Aorta (tissue), 5 donors: ENCODE data around the gene MBOAT7. TPM values are rescaled to one million over a fixed set of nuclear protein-coding genes. Genes with fewer than 3 reads are reported as not detected.

Experiments used
- ATAC-seq: fragments of 200-7000 bp; cut with Tn5 transposase; one replicate; pipeline ENCODE4 v1.9.1; 2022; ENCODE audit warnings: moderate library complexity; ENCODE audit not compliant: low FRiP score
- DNase-seq, 2 donors: peaks; one replicate each; pipeline ENCODE4 v3.0.0-alpha.2; 2020
- H3K27ac ChIP-seq, 2 donors: one replicate each; pipeline ENCODE4 v1.5.1; 2013; ENCODE audit warnings: low read length in 2 of 2, mild to moderate bottlenecking in 2 of 2, moderate library complexity in 2 of 2, control low read depth in 1 of 2, inconsistent platforms in 1 of 2, low read depth in 1 of 2
- H3K27me3 ChIP-seq, 2 donors: one replicate each; pipeline ENCODE4 v1.6.1; 2013; ENCODE audit warnings: control low read depth in 1 of 2, low read length in 1 of 2, mild to moderate bottlenecking in 1 of 2, moderate library complexity in 1 of 2; ENCODE audit not compliant: insufficient read depth in 2 of 2, control insufficient read depth in 1 of 2
- H3K36me3 ChIP-seq, 2 donors: one replicate each; pipeline ENCODE4 v1.6.1; 2013; ENCODE audit warnings: control low read depth in 1 of 2, low read length in 1 of 2, mild to moderate bottlenecking in 1 of 2; ENCODE audit not compliant: insufficient read depth in 2 of 2, control insufficient read depth in 1 of 2
- H3K4me1 ChIP-seq, 2 donors: one replicate each; pipeline ENCODE4 v1.6.1; 2013; ENCODE audit warnings: low read length in 2 of 2, control low read depth in 1 of 2, mild to moderate bottlenecking in 1 of 2, moderate library complexity in 1 of 2; ENCODE audit not compliant: insufficient read depth in 2 of 2, control insufficient read depth in 1 of 2
- H3K4me3 ChIP-seq, 2 donors: one replicate each; pipeline ENCODE4 v1.5.1; 2013; ENCODE audit warnings: low read length in 2 of 2, control low read depth in 1 of 2, mild to moderate bottlenecking in 1 of 2
- H3K9me3 ChIP-seq: one replicate; pipeline ENCODE4 v1.6.1; 2013; ENCODE audit warnings: mild to moderate bottlenecking, low read length; ENCODE audit not compliant: control insufficient read depth
- WGBS, 2 donors: extraction: QIAGEN DNeasy Blood & Tissue Kit; methylation state at CpG; one replicate each; pipeline ENCODE4 v1.1.7; 2013; 5-methylcytosine and 5-hydroxymethylcytosine counted together
- intact Hi-C, 2 donors: fragments of 100-400 bp; cut with DNase I; formaldehyde crosslinking; loops; one replicate each; pipeline versions ENCODE4 v1.14.2 to v1.15.0; 2022
- polyA plus RNA-seq, 2 donors: library from polyadenylated mRNA; stranded (reverse); fragments of 200-250 nt; gene quantifications; one replicate each; pipeline ENCODE4 v1.2.3, GENCODE V29; 2013
- total RNA-seq, 2 donors: library from RNA; stranded (reverse); fragmentation: NEBNext Ultra II Directional; extraction: Animal tissue kit (Norgen Biotek cat#: 25700); gene quantifications; one replicate each; pipeline ENCODE4 v1.2.1, GENCODE V29; 2021
- donor health status: healthy with polysubstance abuse.
- donor health status: Bipolar disorder and iron deficiency.
- donor health status: DM: no; HTN: no; CAD: no.
- donor health status: DM: no; HTN: no; CAD: no.
- donor health status: DM: yes; HTN: yes; CAD: no.

The MBOAT7 gene
- total and polyA plus RNA-seq, 4 donors = 11.9 to 40.7 (median 26.7) TPM

- Histone ChIP-seq H3K27me3 (no peaks in the 10 kb centered on the region), H3K4me1 (no peaks in the 10 kb centered on the region), H3K9me3 (no peaks in the 10 kb centered on the region), H3K27ac (no peak overlapping the region), H3K36me3 (peaks cover 0 to 28% of the 10 kb centered on the region in 2 donors), H3K4me3 (no peak overlapping the region)
- ATAC-seq = no peak
- DNase-seq = no peak
- WGBS, 2 donors = 91 to 92% methylated on average over 42 to 44 of the region's 44 CpGs
- intact Hi-C loops = no loop called here
These were observed 61.5 kb downstream of the MBOAT7 start for GRCh38 chr19:54127688-54128440.

- intact Hi-C loops = no loop called here
- Histone ChIP-seq H3K9me3 (no peaks in the 10 kb centered on the region), H3K27ac (no peak overlapping the region), H3K4me3 (no peak overlapping the region), H3K36me3 (peaks cover 0 to 29% of the 10 kb centered on the region in 2 donors), H3K4me1 (no peaks in the 10 kb centered on the region), H3K27me3 (no peaks in the 10 kb centered on the region)
- 88 to 91% methylated on average over 9 of the region's 9 CpGs for WGBS, 2 donors
- ATAC-seq = no peak
- DNase-seq = no peak
These were observed 63.7 kb downstream of the MBOAT7 start for GRCh38 chr19:54125713-54126112.

GRCh38 chr19:54124393-54124792 is 65.0 kb downstream of the MBOAT7 start:
- 87 to 91% methylated on average over 18 to 19 of the region's 19 CpGs for WGBS, 2 donors
- Histone ChIP-seq H3K4me1 (no peaks in the 10 kb centered on the region), H3K36me3 (peaks cover 0 to 26% of the 10 kb centered on the region in 2 donors), H3K27me3 (no peaks in the 10 kb centered on the region), H3K4me3 (no peak overlapping the region), H3K9me3 (no peaks in the 10 kb centered on the region), H3K27ac (no peak overlapping the region)
- DNase-seq = no peak
- ATAC-seq = no peak
- intact Hi-C loops = no loop called here

- Histone ChIP-seq H3K4me1 (no peaks in the 10 kb centered on the region), H3K9me3 (no peaks in the 10 kb centered on the region), H3K27ac (no peak overlapping the region), H3K27me3 (no peaks in the 10 kb centered on the region), H3K4me3 (no peak overlapping the region), H3K36me3 (peaks cover 0 to 22% of the 10 kb centered on the region in 2 donors)
- WGBS, 2 donors = 89 to 93% methylated on average over 17 of the region's 17 CpGs
- DNase-seq = no peak
- no peak for ATAC-seq
- intact Hi-C loops = no loop called here
These were observed 65.7 kb downstream of the MBOAT7 start for GRCh38 chr19:54123682-54124081.

Other genes with a start within 250 kb of the MBOAT7 start
- under 1 TPM; 0.23 to 0.33 TPM for gene CACNG8, start 226.6 kb downstream of the MBOAT7 start, total RNA-seq
- under 1 TPM; under 0.01 to 0.05 TPM for gene CACNG8, start 226.6 kb downstream of the MBOAT7 start, polyA plus RNA-seq
- gene CACNG6, start 197.9 kb downstream of the MBOAT7 start, total RNA-seq = not detected
- gene CACNG6, start 197.9 kb downstream of the MBOAT7 start, polyA plus RNA-seq = under 1 TPM in 1 of 2 donors, not detected in 1; 0.18 TPM
- gene VSTM1, start 125.7 kb downstream of the MBOAT7 start, total RNA-seq = not detected
- gene VSTM1, start 125.7 kb downstream of the MBOAT7 start, polyA plus RNA-seq = not detected
- not detected for gene TARM1, start 108.2 kb downstream of the MBOAT7 start, total RNA-seq
- not detected for gene TARM1, start 108.2 kb downstream of the MBOAT7 start, polyA plus RNA-seq
- 1 to 10 TPM; 4.4 to 6.0 TPM for gene OSCAR, start 88.8 kb downstream of the MBOAT7 start, total RNA-seq
- 1 to 10 TPM in 1 of 2 donors, under 1 TPM in 1; 0.31 to 2.8 TPM for gene OSCAR, start 88.8 kb downstream of the MBOAT7 start, polyA plus RNA-seq
- gene NDUFA3, start 86.7 kb downstream of the MBOAT7 start, total RNA-seq = 10 to 100 TPM; 64.9 to 65.3 TPM
- gene NDUFA3, start 86.7 kb downstream of the MBOAT7 start, polyA plus RNA-seq = 100 to 1,000 TPM in 1 of 2 donors, 10 to 100 TPM in 1; 76.5 to 129 TPM
- gene TFPT, start 73.9 kb downstream of the MBOAT7 start, total RNA-seq = 10 to 100 TPM; 12.9 to 17.3 TPM
- gene TFPT, start 73.9 kb downstream of the MBOAT7 start, polyA plus RNA-seq = 10 to 100 TPM in 1 of 2 donors, 1 to 10 TPM in 1; 8.3 to 29.4 TPM
- gene PRPF31, start 73.8 kb downstream of the MBOAT7 start, total RNA-seq = 10 to 100 TPM; 41.5 to 50.4 TPM
- 10 to 100 TPM; 33.8 to 71.2 TPM for gene PRPF31, start 73.8 kb downstream of the MBOAT7 start, polyA plus RNA-seq
- 10 to 100 TPM; 33.5 to 35.9 TPM for gene CNOT3, start 51.8 kb downstream of the MBOAT7 start, total RNA-seq
- 10 to 100 TPM; 10.4 to 54.4 TPM for gene CNOT3, start 51.8 kb downstream of the MBOAT7 start, polyA plus RNA-seq
- gene LENG1, start 29.9 kb downstream of the MBOAT7 start, total RNA-seq = 1 to 10 TPM; 5.7 to 6.0 TPM
- 10 to 100 TPM in 1 of 2 donors, 1 to 10 TPM in 1; 7.5 to 10.1 TPM for gene LENG1, start 29.9 kb downstream of the MBOAT7 start, polyA plus RNA-seq
- 1 to 10 TPM; 1.2 to 7.4 TPM for gene TMC4, start 16.4 kb downstream of the MBOAT7 start, total RNA-seq
- 10 to 100 TPM in 1 of 2 donors, under 1 TPM in 1; 0.08 to 15.8 TPM for gene TMC4, start 16.4 kb downstream of the MBOAT7 start, polyA plus RNA-seq
- gene TSEN34, start 1.7 kb upstream of the MBOAT7 start, total RNA-seq = 10 to 100 TPM; 24.6 to 28.1 TPM
- gene TSEN34, start 1.7 kb upstream of the MBOAT7 start, polyA plus RNA-seq = 10 to 100 TPM; 21.5 to 46.3 TPM
- 1,000 to 10,000 TPM in 1 of 2 donors, 100 to 1,000 TPM in 1; 778 to 1,093 TPM for gene RPS9, start 11.3 kb upstream of the MBOAT7 start, total RNA-seq
- 1,000 to 10,000 TPM; 3,636 to 4,281 TPM for gene RPS9, start 11.3 kb upstream of the MBOAT7 start, polyA plus RNA-seq
- gene LILRB3, start 33.4 kb upstream of the MBOAT7 start, total RNA-seq = 10 to 100 TPM; 18.8 to 26.7 TPM
- 1 to 10 TPM in 1 of 2 donors, under 1 TPM in 1; 0.61 to 1.9 TPM for gene LILRB3, start 33.4 kb upstream of the MBOAT7 start, polyA plus RNA-seq
- 10 to 100 TPM; 13.3 to 14.8 TPM for gene LILRA6, start 53.2 kb upstream of the MBOAT7 start, total RNA-seq
- gene LILRA6, start 53.2 kb upstream of the MBOAT7 start, polyA plus RNA-seq = 1 to 10 TPM in 1 of 2 donors, under 1 TPM in 1; 0.43 to 4.8 TPM
- 10 to 100 TPM; 15.0 to 48.7 TPM for gene LILRB5, start 67.7 kb upstream of the MBOAT7 start, total RNA-seq
- 1 to 10 TPM; 2.7 to 8.4 TPM for gene LILRB5, start 67.7 kb upstream of the MBOAT7 start, polyA plus RNA-seq
- gene LILRB2, start 91.5 kb upstream of the MBOAT7 start, total RNA-seq = 10 to 100 TPM; 10.2 to 22.7 TPM
- 1 to 10 TPM in 1 of 2 donors, under 1 TPM in 1; 0.38 to 2.0 TPM for gene LILRB2, start 91.5 kb upstream of the MBOAT7 start, polyA plus RNA-seq
- gene LILRA5, start 123.6 kb upstream of the MBOAT7 start, total RNA-seq = 10 to 100 TPM in 1 of 2 donors, 1 to 10 TPM in 1; 5.5 to 10.8 TPM
- 1 to 10 TPM; 1.7 to 3.5 TPM for gene LILRA5, start 123.6 kb upstream of the MBOAT7 start, polyA plus RNA-seq
- not detected for gene LILRA4, start 149.6 kb upstream of the MBOAT7 start, total RNA-seq
- gene LILRA4, start 149.6 kb upstream of the MBOAT7 start, polyA plus RNA-seq = not detected
- 10 to 100 TPM; 27.4 to 78.4 TPM for gene LAIR1, start 175.4 kb upstream of the MBOAT7 start, total RNA-seq
- 10 to 100 TPM in 1 of 2 donors, 1 to 10 TPM in 1; 2.1 to 17.2 TPM for gene LAIR1, start 175.4 kb upstream of the MBOAT7 start, polyA plus RNA-seq
- 1 to 10 TPM in 1 of 2 donors, under 1 TPM in 1; 0.94 to 2.2 TPM for gene TTYH1, start 225.9 kb upstream of the MBOAT7 start, total RNA-seq
- under 1 TPM in 1 of 2 donors, not detected in 1; 0.03 TPM for gene TTYH1, start 225.9 kb upstream of the MBOAT7 start, polyA plus RNA-seq